GM19455 (cell line): ENCODE measurements around the gene ARHGAP26.
"Not testable (repeated sequence)": the region's sequence is repeated elsewhere in the genome, so short reads cannot be mapped to it uniquely, and the experiment has no call there.

ENCODE experiments used
- ATAC-seq: cut with Tn5 transposase; IDR thresholded peaks from one replicate; pipeline ENCODE4 v1.9.1; 2021; ENCODE audit not compliant: unreplicated experiment

The ARHGAP26 gene

GRCh38 chr5:142973932-142974331 lies 203.8 kb downstream of the ARHGAP26 start:
- no peak for ATAC-seq

- ATAC-seq: no peak
These were observed 204.2 kb downstream of the ARHGAP26 start for GRCh38 chr5:142974409-142974808.

GRCh38 chr5:142976861-142977260 lies 206.7 kb downstream of the ARHGAP26 start:
- no peak for ATAC-seq

GRCh38 chr5:142977363-142978051 lies 207.3 kb downstream of the ARHGAP26 start:
- ATAC-seq: no peak

- ATAC-seq: no peak
These were observed 208.1 kb downstream of the ARHGAP26 start for GRCh38 chr5:142978252-142978651.

GRCh38 chr5:142978726-142979125 lies 208.5 kb downstream of the ARHGAP26 start:
- no peak for ATAC-seq

GRCh38 chr5:142979636-142980035 lies 209.5 kb downstream of the ARHGAP26 start:
- ATAC-seq: no peak

- no peak for ATAC-seq
These were observed 211.3 kb downstream of the ARHGAP26 start for GRCh38 chr5:142981475-142981874.

- ATAC-seq: no peak
These were observed 212.0 kb downstream of the ARHGAP26 start for GRCh38 chr5:142981886-142982820.

- ATAC-seq: no peak
These were observed 212.6 kb downstream of the ARHGAP26 start for GRCh38 chr5:142982821-142983200.

GRCh38 chr5:142984011-142984410 lies 213.8 kb downstream of the ARHGAP26 start:
- ATAC-seq: no peak

- no peak for ATAC-seq
These were observed 214.3 kb downstream of the ARHGAP26 start for GRCh38 chr5:142984525-142984924.

GRCh38 chr5:142989270-142989669 lies 219.1 kb downstream of the ARHGAP26 start:
- ATAC-seq: not testable (repeated sequence)

- not testable (repeated sequence) for ATAC-seq
These were observed 219.9 kb downstream of the ARHGAP26 start for GRCh38 chr5:142990073-142990472.

- no peak for ATAC-seq
These were observed 224.0 kb downstream of the ARHGAP26 start for GRCh38 chr5:142994218-142994617.

GRCh38 chr5:142995621-142996020 lies 225.4 kb downstream of the ARHGAP26 start:
- ATAC-seq: not testable (repeated sequence)

GRCh38 chr5:142997591-142997990 lies 227.4 kb downstream of the ARHGAP26 start:
- no peak for ATAC-seq

- no peak for ATAC-seq
These were observed 228.3 kb downstream of the ARHGAP26 start for GRCh38 chr5:142998316-142999020.

- ATAC-seq: not testable (repeated sequence)
These were observed 230.4 kb downstream of the ARHGAP26 start for GRCh38 chr5:143000551-143000950.

GRCh38 chr5:143001764-143002351 lies 231.7 kb downstream of the ARHGAP26 start:
- no peak for ATAC-seq
